22Rv1 (cell line): ENCODE data around the gene PNLIPRP2.

Experiments
- H3K27ac ChIP-seq: fragments of 450-650 bp; 2 replicates; pipeline ENCODE4 v1.5.1; 2017
- CTCF ChIP-seq: fragments of 450-650 bp; IDR thresholded peaks from 2 replicates; pipeline ENCODE4 v1.5.1; 2017; ENCODE audit warnings: mild to moderate bottlenecking
- ZFX ChIP-seq: fragments of 450-650 bp; IDR thresholded peaks from 2 replicates; pipeline ENCODE4 v1.6.1; 2017; ENCODE audit warnings: antibody characterized with exemption, borderline replicate concordance

PNLIPRP2 gene

GRCh38 chr10:116671274-116671926 is 50.6 kb downstream of the PNLIPRP2 start:
- TF ChIP-seq ZFX (no peak), CTCF (no peak)
- H3K27ac ChIP-seq, result peak overlapping the region; percentile 51

- H3K27ac ChIP-seq, result no peak overlapping the region
- no peak for TF ChIP-seq ZFX
Measured at GRCh38 chr10:116672891-116673290, 52.1 kb downstream of the PNLIPRP2 start.

- H3K27ac ChIP-seq, result no peak overlapping the region
- TF ChIP-seq ZFX (no peak), CTCF (no peak)
Measured at GRCh38 chr10:116673866-116674265, 53.1 kb downstream of the PNLIPRP2 start.

GRCh38 chr10:116674901-116675423 is 54.2 kb downstream of the PNLIPRP2 start:
- H3K27ac ChIP-seq, result no peak overlapping the region
- TF ChIP-seq ZFX (no peak), CTCF (no peak)

GRCh38 chr10:116676118-116676517 is 55.4 kb downstream of the PNLIPRP2 start:
- no peak for TF ChIP-seq CTCF
- no peak for TF ChIP-seq ZFX
- H3K27ac ChIP-seq, result no peak overlapping the region

GRCh38 chr10:116676633-116677032 is 55.9 kb downstream of the PNLIPRP2 start:
- no peak for TF ChIP-seq CTCF
- TF ChIP-seq ZFX, result no peak
- H3K27ac ChIP-seq, result no peak overlapping the region

- H3K27ac ChIP-seq, result no peak overlapping the region
- TF ChIP-seq CTCF (no peak), ZFX (no peak)
Measured at GRCh38 chr10:116679351-116679750, 58.6 kb downstream of the PNLIPRP2 start.
